ENCODE measurements around the gene MAD1L1. TPM values are rescaled to one million over a fixed set of nuclear protein-coding genes. Genes with fewer than 3 reads are reported as not detected.

Gene MAD1L1
- total RNA-seq, 4 donors from 2014 or later = 22.3 to 56.6 (median 35.0) TPM

- Histone ChIP-seq H3K4me3 (no peak overlapping the region), H3K36me3 (peaks cover 0 to 14% of the 10 kb centered on the region in 2 donors), H3K27ac (no peak overlapping the region), H3K9me3 (peaks cover 0 to 1% (median 0%) of the 10 kb centered on the region in 3 donors), H3K4me1 (no peaks in the 10 kb centered on the region), H3K27me3 (no peaks in the 10 kb centered on the region)
- TF ChIP-seq POLR2AphosphoS5 (IDR thresholded peaks at IDR 0.05) (no peak), EP300 (IDR thresholded peaks at IDR 0.05) (no peak), POLR2A (IDR thresholded peaks at IDR 0.05) (no peak), CTCF (IDR thresholded peaks at IDR 0.05) (no peak)
- ATAC-seq = no peak
- 94% methylated on average over 8 of the region's 17 CpGs; no CpG with 5 or more reads in 1 of the 2 donors for WGBS, 2 donors (ENCODE audit: low coverage in 1 of 2)
These were observed 177.8 kb downstream of the MAD1L1 start for GRCh38 chr7:2054927-2055326.

- Histone ChIP-seq H3K27me3 (no peaks in the 10 kb centered on the region), H3K4me3 (no peak overlapping the region), H3K9me3 (no peaks in the 10 kb centered on the region), H3K36me3 (peaks cover 0 to 14% of the 10 kb centered on the region in 2 donors), H3K4me1 (no peaks in the 10 kb centered on the region), H3K27ac (no peak overlapping the region)
- ATAC-seq = no peak
- TF ChIP-seq EP300 (IDR thresholded peaks at IDR 0.05) (no peak), POLR2A (IDR thresholded peaks at IDR 0.05) (no peak), CTCF (IDR thresholded peaks at IDR 0.05) (no peak), POLR2AphosphoS5 (IDR thresholded peaks at IDR 0.05) (no peak)
- 92% methylated on average over 2 of the region's 13 CpGs; no CpG with 5 or more reads in 1 of the 2 donors for WGBS, 2 donors (ENCODE audit: low coverage in 1 of 2)
These were observed 179.3 kb downstream of the MAD1L1 start for GRCh38 chr7:2053395-2053794.

- 100% methylated on average over 6 of the region's 13 CpGs; no CpG with 5 or more reads in 1 of the 2 donors for WGBS, 2 donors (ENCODE audit: low coverage in 1 of 2)
- ATAC-seq = no peak
- Histone ChIP-seq H3K4me3 (no peak overlapping the region), H3K27me3 (no peaks in the 10 kb centered on the region), H3K4me1 (no peaks in the 10 kb centered on the region), H3K36me3 (peaks cover 0 to 14% of the 10 kb centered on the region in 2 donors), H3K9me3 (no peaks in the 10 kb centered on the region), H3K27ac (no peak overlapping the region)
- TF ChIP-seq POLR2AphosphoS5 (IDR thresholded peaks at IDR 0.05) (no peak), POLR2A (IDR thresholded peaks at IDR 0.05) (no peak), EP300 (IDR thresholded peaks at IDR 0.05) (no peak), CTCF (IDR thresholded peaks at IDR 0.05) (no peak)
These were observed 180.1 kb downstream of the MAD1L1 start for GRCh38 chr7:2052657-2053048.

- Histone ChIP-seq H3K4me1 (no peaks in the 10 kb centered on the region), H3K27me3 (no peaks in the 10 kb centered on the region), H3K9me3 (no peaks in the 10 kb centered on the region), H3K36me3 (peaks cover 0 to 14% of the 10 kb centered on the region in 2 donors), H3K4me3 (no peak overlapping the region), H3K27ac (no peak overlapping the region)
- TF ChIP-seq POLR2AphosphoS5 (IDR thresholded peaks at IDR 0.05) (no peak), POLR2A (IDR thresholded peaks at IDR 0.05) (no peak), CTCF (IDR thresholded peaks at IDR 0.05) (no peak), EP300 (IDR thresholded peaks at IDR 0.05) (no peak)
- ATAC-seq = no peak
- WGBS, 2 donors (ENCODE audit: low coverage in 1 of 2) = 71 to 80% methylated on average over 2 to 3 of the region's 30 CpGs
These were observed 180.8 kb downstream of the MAD1L1 start for GRCh38 chr7:2051707-2052656.

GRCh38 chr7:2050511-2050866, 182.3 kb downstream of the MAD1L1 start:
- no peak for ATAC-seq
- no CpG with 5 or more reads among the region's 7 CpGs for WGBS, 2 donors (ENCODE audit: low coverage in 1 of 2)
- H3K4me1 ChIP-seq = no peaks in the 10 kb centered on the region

More at GRCh38 chr7:2050511-2050866, 182.3 kb downstream of the MAD1L1 start:
- no peaks in the 10 kb centered on the region for H3K9me3 ChIP-seq
- H3K27ac ChIP-seq = no peak overlapping the region
- TF ChIP-seq POLR2A (IDR thresholded peaks at IDR 0.05) = no peak
- no peak for TF ChIP-seq EP300 (IDR thresholded peaks at IDR 0.05)
- TF ChIP-seq POLR2AphosphoS5 (IDR thresholded peaks at IDR 0.05) = no peak
- no peak for TF ChIP-seq CTCF (IDR thresholded peaks at IDR 0.05)
- no peaks in the 10 kb centered on the region for H3K27me3 ChIP-seq
- peaks cover 0 to 14% of the 10 kb centered on the region in 2 donors for H3K36me3 ChIP-seq
- no peak overlapping the region for H3K4me3 ChIP-seq
